ENCODE results near the gene NLRP1. TPM values are rescaled to one million over a fixed set of nuclear protein-coding genes. Genes with fewer than 3 reads are reported as not detected.

NLRP1 gene
- total and polyA plus RNA-seq, 9 of the 15 experiments (the other 6 are each of a cell fraction or from before 2014, with no cell fraction given), result 4.0 to 69.4 (median 27.7) TPM

- no peak for TF ChIP-seq ZNF740 (CRISPR knock-in tag; IDR thresholded peaks at IDR 0.05)
- TF ChIP-seq ZNF740 (tag; IDR thresholded peaks at IDR 0.05), result no peak
- TF ChIP-seq ZNF316 (IDR thresholded peaks at IDR 0.05), result peak; percentile 61; the same call in 1 of the 2 replicates
- TF ChIP-seq, protein P1, sequence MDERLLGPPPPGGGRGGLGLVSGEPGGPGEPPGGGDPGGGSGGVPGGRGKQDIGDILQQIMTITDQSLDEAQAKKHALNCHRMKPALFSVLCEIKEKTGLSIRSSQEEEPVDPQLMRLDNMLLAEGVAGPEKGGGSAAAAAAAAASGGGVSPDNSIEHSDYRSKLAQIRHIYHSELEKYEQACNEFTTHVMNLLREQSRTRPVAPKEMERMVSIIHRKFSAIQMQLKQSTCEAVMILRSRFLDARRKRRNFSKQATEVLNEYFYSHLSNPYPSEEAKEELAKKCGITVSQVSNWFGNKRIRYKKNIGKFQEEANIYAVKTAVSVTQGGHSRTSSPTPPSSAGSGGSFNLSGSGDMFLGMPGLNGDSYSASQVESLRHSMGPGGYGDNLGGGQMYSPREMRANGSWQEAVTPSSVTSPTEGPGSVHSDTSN (CRISPR knock-in tag; IDR thresholded peaks at IDR 0.05; ENCODE audit: low read depth), result peak; percentile 54
- TF ChIP-seq, protein P1 (tag; conservative IDR thresholded peaks at IDR 0.05; ENCODE audit: low read depth), result peak; percentile 99
- TF ChIP-seq ARID1B (IDR thresholded peaks at IDR 0.05), result peak; percentile 57; the same call in 1 of the 2 replicates
- no peak for TF ChIP-seq ERF (CRISPR knock-in tag; IDR thresholded peaks at IDR 0.05)
- TF ChIP-seq ZNF436 (CRISPR knock-in tag; IDR thresholded peaks at IDR 0.05), result no peak
- no peak for TF ChIP-seq HNRNPLL (IDR thresholded peaks at IDR 0.05; ENCODE audit: low read depth, low read length, poor library complexity, severe bottlenecking)
- TF ChIP-seq EZH2 (IDR thresholded peaks at IDR 0.05; ENCODE audit: borderline replicate concordance, low read depth, low read length), result no peak
- TF ChIP-seq ZKSCAN3 (CRISPR knock-in tag; IDR thresholded peaks at IDR 0.05), result no peak
- TF ChIP-seq CTCFL (IDR thresholded peaks at IDR 0.05; ENCODE audit: borderline replicate concordance, insufficient read depth, low read depth, low read length, poor library complexity, severe bottlenecking), result no peak
- no peak for TF ChIP-seq ZNF639 (CRISPR knock-in tag; conservative IDR thresholded peaks at IDR 0.05 in 1 of 2, IDR thresholded peaks at IDR 0.05 in 1 of 2)
- no peak for TF ChIP-seq CSDE1 (IDR thresholded peaks at IDR 0.05)
- no peak for TF ChIP-seq ZNF277 (CRISPR knock-in tag; IDR thresholded peaks at IDR 0.05; ENCODE audit: borderline replicate concordance)
- TF ChIP-seq ZBTB1 (CRISPR knock-in tag; IDR thresholded peaks at IDR 0.05; ENCODE audit: borderline replicate concordance, low read depth), result no peak
- no peak for TF ChIP-seq RFX7 (CRISPR knock-in tag; IDR thresholded peaks at IDR 0.05)
- TF ChIP-seq ZNF586 (CRISPR knock-in tag; conservative IDR thresholded peaks at IDR 0.05), result no peak
These were observed 57.3 kb downstream of the NLRP1 start (continued) for GRCh38 chr17:5526821-5527598.

Measured in K562 (cell line).